IMR-90 (cell line): ENCODE measurements around the gene DYNC1H1. TPM values are rescaled to one million over a fixed set of nuclear protein-coding genes. Genes with fewer than 3 reads are reported as not detected.

Experiments
- ATAC-seq: fragments of 200-7000 bp; cut with Tn5 transposase; 2 replicates; pipeline ENCODE4 v1.9.1; 2020; ENCODE audit warnings: low read depth, mild to moderate bottlenecking, moderate library complexity
- BruUV-seq: library from RNA; stranded (reverse); fragments of 400-500 nt; replicated peaks from 2 replicates; lab custom pipeline; 2021; lab: Mats Ljungman, UMichigan
- CTCF ChIA-PET: fragments of 300-600 bp; formaldehyde crosslinking; extraction: SDS; loops from one replicate; lab custom pipeline; 2021; ENCODE audit warnings: antibody characterized with exemption; lab: Yijun Ruan, JAX
- POLR2A ChIA-PET: fragments of 300-600 bp; sonication (Branson Sonifier 250); formaldehyde crosslinking; loops from one replicate; lab custom pipeline; 2022; ENCODE audit warnings: antibody characterized with exemption; ENCODE audit not compliant: unreplicated experiment; lab: Charles Lee
- DNase-seq: peaks from one replicate; pipeline ENCODE4 v3.0.0; 2013
- H2AFZ ChIP-seq: replicated peaks from 2 replicates; pipeline ENCODE3; 2013; ENCODE audit warnings: low read length, mild to moderate bottlenecking; ENCODE audit not compliant: poor library complexity
- H2AK5ac ChIP-seq: 2 replicates; pipeline ENCODE4 v1.6.1; 2013; ENCODE audit warnings: low read depth, low read length, inconsistent platforms
- H2AK9ac ChIP-seq: replicated peaks from 2 replicates; pipeline ENCODE3; 2013; ENCODE audit warnings: mild to moderate bottlenecking, low read depth, low read length, moderate library complexity; ENCODE audit not compliant: poor library complexity
- H2BK120ac ChIP-seq: 2 replicates; pipeline ENCODE4 v1.6.1; 2013; ENCODE audit warnings: low read depth, low read length, inconsistent platforms
- H2BK15ac ChIP-seq: 3 replicates; pipeline ENCODE4 v1.6.1; 2013; ENCODE audit warnings: low read depth, low read length, inconsistent platforms
- H2BK20ac ChIP-seq: 2 replicates; pipeline ENCODE4 v1.6.1; 2013; ENCODE audit warnings: low read depth, mild to moderate bottlenecking, inconsistent platforms, low read length, moderate library complexity
- H2BK5ac ChIP-seq: 2 replicates; pipeline ENCODE4 v1.6.1; 2013; ENCODE audit warnings: mild to moderate bottlenecking, low read depth, low read length, inconsistent platforms; ENCODE audit not compliant: poor library complexity, severe bottlenecking
- H3K14ac ChIP-seq: replicated peaks from 2 replicates; pipeline ENCODE4 v1.6.1; 2013; ENCODE audit warnings: low read depth, low read length, inconsistent platforms
- H3K18ac ChIP-seq: 2 replicates; pipeline ENCODE4 v1.6.1; 2013; ENCODE audit warnings: low read depth, low read length, control low read depth
- H3K23ac ChIP-seq: 2 replicates; pipeline ENCODE4 v1.6.1; 2013; ENCODE audit warnings: low read depth, low read length, inconsistent platforms
- H3K27ac ChIP-seq: 2 replicates; pipeline ENCODE4 v1.5.1; 2013; ENCODE audit warnings: mild to moderate bottlenecking, control low read depth, low read length; ENCODE audit not compliant: insufficient read depth
- H3K27me3 ChIP-seq: 2 replicates; pipeline ENCODE4 v1.6.1; 2013; ENCODE audit warnings: low read length; ENCODE audit not compliant: control insufficient read depth, insufficient read depth
- H3K36me3 ChIP-seq: 2 replicates; pipeline ENCODE4 v1.6.1; 2013; ENCODE audit warnings: low read length, mixed read lengths; ENCODE audit not compliant: control insufficient read depth, insufficient read depth
- H3K4ac ChIP-seq: 2 replicates; pipeline ENCODE4 v1.6.1; 2013; ENCODE audit warnings: low read depth, low read length, inconsistent platforms
- H3K4me1 ChIP-seq: 2 replicates; pipeline ENCODE4 v1.6.1; 2013; ENCODE audit warnings: low read length, mixed read lengths; ENCODE audit not compliant: control insufficient read depth, insufficient read depth
- H3K4me2 ChIP-seq: 2 replicates; pipeline ENCODE4 v1.6.1; 2013; ENCODE audit warnings: low read depth, mild to moderate bottlenecking, control low read depth, low read length, moderate library complexity
- H3K4me3 ChIP-seq: 2 replicates; pipeline ENCODE4 v1.5.1; 2013; ENCODE audit warnings: low read depth, mild to moderate bottlenecking, control low read depth, low read length, moderate library complexity; ENCODE audit not compliant: insufficient read depth
- H3K56ac ChIP-seq: 2 replicates; pipeline ENCODE4 v1.6.1; 2013; ENCODE audit warnings: low read length, inconsistent platforms; ENCODE audit not compliant: insufficient read depth; ENCODE audit errors: extremely low read depth
- H3K79me1 ChIP-seq, 2 experiments: 2 replicates each; pipeline ENCODE4 v1.6.1; 2013; ENCODE audit warnings: low read length in 2 of 2, inconsistent platforms in 1 of 2, low read depth in 1 of 2
- H3K9ac ChIP-seq: 2 replicates; pipeline ENCODE4 v1.6.1; 2013; ENCODE audit warnings: low read depth, low read length, control low read depth
- H3K9me1 ChIP-seq: 2 replicates; pipeline ENCODE4 v1.6.1; 2013; ENCODE audit warnings: low read length, inconsistent platforms; ENCODE audit not compliant: insufficient read depth
- H3K9me3 ChIP-seq: 2 replicates; pipeline ENCODE4 v1.6.1; 2013; ENCODE audit warnings: low read length; ENCODE audit not compliant: control insufficient read depth, insufficient read depth
- H4K20me1 ChIP-seq: 2 replicates; pipeline ENCODE4 v1.6.1; 2013; ENCODE audit warnings: low read length, inconsistent platforms; ENCODE audit not compliant: insufficient read depth
- H4K5ac ChIP-seq: 2 replicates; pipeline ENCODE4 v1.6.1; 2013; ENCODE audit warnings: mild to moderate bottlenecking, low read depth, low read length, control low read depth
- H4K8ac ChIP-seq, 2 experiments: 2 replicates each; pipeline ENCODE4 v1.6.1; 2013; ENCODE audit warnings: low read depth in 2 of 2, low read length in 2 of 2, control low read depth in 1 of 2, inconsistent platforms in 1 of 2
- H4K91ac ChIP-seq: 2 replicates; pipeline ENCODE4 v1.6.1; 2013; ENCODE audit warnings: low read depth, low read length, inconsistent platforms; ENCODE audit not compliant: insufficient read depth
- BHLHE40 ChIP-seq: fragments of 150-350 bp; IDR thresholded peaks from 2 replicates; pipeline ENCODE4 v1.6.1; 2016; ENCODE audit warnings: mild to moderate bottlenecking, low read depth, low read length
- CEBPB ChIP-seq: IDR thresholded peaks from 2 replicates; pipeline ENCODE4 v1.6.1; 2012; ENCODE audit warnings: low read depth, low read length, improper control_type of control experiment
- ELK1 ChIP-seq: fragments of 150-350 bp; IDR thresholded peaks from 2 replicates; pipeline ENCODE4 v1.6.1; 2016; ENCODE audit warnings: low read depth, mild to moderate bottlenecking, low read length, moderate library complexity, borderline replicate concordance
- FOS ChIP-seq: fragments of 150-350 bp; IDR thresholded peaks from 2 replicates; pipeline ENCODE4 v1.6.1; 2016; ENCODE audit warnings: low read depth, low read length
- MAFK ChIP-seq: IDR thresholded peaks from 2 replicates; pipeline ENCODE4 v1.6.1; 2012; ENCODE audit warnings: low read depth, low read length, improper control_type of control experiment
- MAZ ChIP-seq: IDR thresholded peaks from 2 replicates; pipeline ENCODE4 v1.6.1; 2012; ENCODE audit warnings: low read depth, mild to moderate bottlenecking, low read length, improper control_type of control experiment, moderate library complexity, borderline replicate concordance
- MXI1 ChIP-seq: IDR thresholded peaks from 2 replicates; pipeline ENCODE4 v1.6.1; 2012; ENCODE audit warnings: low read depth, mild to moderate bottlenecking, low read length, moderate library complexity, borderline replicate concordance
- NFE2L2 ChIP-seq: fragments of 150-350 bp; IDR thresholded peaks from 2 replicates; pipeline ENCODE4 v1.6.1; 2016; ENCODE audit warnings: low read depth, mild to moderate bottlenecking, low read length
- POLR2A ChIP-seq: IDR thresholded peaks from 2 replicates; pipeline ENCODE4 v1.6.1; 2012; ENCODE audit warnings: mild to moderate bottlenecking, low read depth, low read length
- RAD21 ChIP-seq: IDR thresholded peaks from 2 replicates; pipeline ENCODE4 v1.6.1; 2012; ENCODE audit warnings: low read length, improper control_type of control experiment
- RCOR1 ChIP-seq: IDR thresholded peaks from 2 replicates; pipeline ENCODE4 v1.6.1; 2012; ENCODE audit warnings: mild to moderate bottlenecking, low read length, improper control_type of control experiment; ENCODE audit not compliant: insufficient replicate concordance
- RFX5 ChIP-seq: IDR thresholded peaks from 2 replicates; pipeline ENCODE4 v1.8.0; 2012; ENCODE audit warnings: low read depth, mild to moderate bottlenecking, low read length, moderate library complexity
- USF2 ChIP-seq: fragments of 150-350 bp; IDR thresholded peaks from 2 replicates; pipeline ENCODE4 v1.6.1; 2017; ENCODE audit warnings: mild to moderate bottlenecking, antibody characterized with exemption, low read length, low read depth
- WGBS, 2 experiments: methylation state at CpG; one replicate each; pipeline versions ENCODE4 v1.1.5 to v1.1.7; 2013; ENCODE audit warnings: missing lambda C conversion rate in 2 of 2; ENCODE audit not compliant: insufficient read length in 1 of 2; ENCODE audit errors: extremely low coverage in 2 of 2; 5-methylcytosine and 5-hydroxymethylcytosine counted together
- dilution Hi-C: fragments of 300-500 bp; cut with HindIII; formaldehyde crosslinking; loops from one replicate; pipeline ENCODE4 v1.14.3; 2018; ENCODE audit warnings: low sequenced_read_pairs; ENCODE audit not compliant: unreplicated experiment
- in situ Hi-C: fragments of 300-500 bp; cut with MboI; formaldehyde crosslinking; loops from 3 replicates; pipeline ENCODE4 v1.14.3; 2019; ENCODE audit warnings: low sequenced_read_pairs, inconsistent platforms, mixed read lengths
- intact Hi-C: fragments of 100-400 bp; cut with micrococcal nuclease; formaldehyde crosslinking; loops from 2 replicates; pipeline ENCODE4 v1.10.0; 2022
- polyA plus RNA-seq, 3 experiments: library from polyadenylated mRNA; depleted of rRNA; stranded (reverse); fragments of >200 nt; gene quantifications; 2 replicates each; pipeline ENCODE4 v1.2.3, GENCODE V29; 2012; ENCODE audit warnings: low replicate concordance in 1 of 3
- total RNA-seq: library from RNA; depleted of rRNA; stranded (reverse); fragments of >200 nt; gene quantifications from 2 replicates; pipeline ENCODE4 v1.2.3, GENCODE V29; 2012

The DYNC1H1 gene
- total and polyA plus RNA-seq, 2 of the 4 experiments (the other 2 are of a cell fraction): 240 to 670 TPM

- Histone ChIP-seq H3K9me1 (no peaks in the 10 kb centered on the region; the same call in 1 of the 2 replicates), H2BK5ac (no peak overlapping the region), H4K20me1 (no peaks in the 10 kb centered on the region), H3K27me3 (no peaks in the 10 kb centered on the region), H3K4me2 (no peak overlapping the region), H4K91ac (no peak overlapping the region), H2BK20ac (no peak overlapping the region), H2BK120ac (no peak overlapping the region), H3K9ac (no peak overlapping the region), H3K9me3 (no peaks in the 10 kb centered on the region), H3K36me3 (peaks cover 13% of the 10 kb centered on the region), H3K14ac (no peak overlapping the region), H3K23ac (no peak overlapping the region), H3K4me3 (no peak overlapping the region), H3K18ac (no peak overlapping the region), H4K5ac (no peak overlapping the region), H3K4me1 (no peaks in the 10 kb centered on the region), H2AK9ac (no peak overlapping the region), H3K27ac (no peak overlapping the region), H3K56ac (no peak overlapping the region), H4K8ac (peak overlapping the region in 1 of 2 experiments; percentile 2; a peak in 1 of 4 replicates), H2AK5ac (no peak overlapping the region), H2BK15ac (no peak overlapping the region), H2AFZ (no peak overlapping the region), H3K4ac (no peak overlapping the region), H3K79me1 (peaks cover 0 to 13% of the 10 kb centered on the region in 2 experiments; a peak in 1 of 4 replicates)
- BruUV-seq: no TSS peak
- TF ChIP-seq BHLHE40 (no peak), FOS (no peak), RCOR1 (no peak), MAFK (no peak), ELK1 (no peak), USF2 (no peak), CEBPB (no peak), NFE2L2 (no peak), RAD21 (no peak), POLR2A (no peak), RFX5 (no peak), MAZ (no peak), MXI1 (no peak)
- ATAC-seq (peak; percentile 44; the same call in 1 of the 2 replicates), DNase-seq (no peak)
- CTCF ChIA-PET: interaction anchor here (0.5 kb wide), 1 partner anchor 42 kb away, joined by 6 read pairs; no protein-coding TSS in a partner anchor
- intact Hi-C loops (no loop called here), dilution Hi-C loops (no loop called here), in situ Hi-C loops (no loop called here)
- POLR2A ChIA-PET: no interaction called here
- 64% methylated on average over 8 of the region's 17 CpGs; no CpG with 5 or more reads in 1 of the 2 experiments for WGBS, 2 experiments
Measured at GRCh38 chr14:101917413-101918017, 46.9 kb upstream of the DYNC1H1 start.
